HG03565 (cell line): ENCODE measurements around the gene RNF150.
A peak's percentile ranks its signal among the peaks of the same experiment; 100 is the strongest.
"Not testable (repeated sequence)": the region's sequence is repeated elsewhere in the genome, so short reads cannot be mapped to it uniquely, and the experiment has no call there.

Experiments used
- ATAC-seq: cut with Tn5 transposase; IDR thresholded peaks from one replicate; pipeline ENCODE4 v1.9.1; 2021; ENCODE audit warnings: mild to moderate bottlenecking, moderate library complexity; ENCODE audit not compliant: unreplicated experiment

RNF150 gene

DNA sequence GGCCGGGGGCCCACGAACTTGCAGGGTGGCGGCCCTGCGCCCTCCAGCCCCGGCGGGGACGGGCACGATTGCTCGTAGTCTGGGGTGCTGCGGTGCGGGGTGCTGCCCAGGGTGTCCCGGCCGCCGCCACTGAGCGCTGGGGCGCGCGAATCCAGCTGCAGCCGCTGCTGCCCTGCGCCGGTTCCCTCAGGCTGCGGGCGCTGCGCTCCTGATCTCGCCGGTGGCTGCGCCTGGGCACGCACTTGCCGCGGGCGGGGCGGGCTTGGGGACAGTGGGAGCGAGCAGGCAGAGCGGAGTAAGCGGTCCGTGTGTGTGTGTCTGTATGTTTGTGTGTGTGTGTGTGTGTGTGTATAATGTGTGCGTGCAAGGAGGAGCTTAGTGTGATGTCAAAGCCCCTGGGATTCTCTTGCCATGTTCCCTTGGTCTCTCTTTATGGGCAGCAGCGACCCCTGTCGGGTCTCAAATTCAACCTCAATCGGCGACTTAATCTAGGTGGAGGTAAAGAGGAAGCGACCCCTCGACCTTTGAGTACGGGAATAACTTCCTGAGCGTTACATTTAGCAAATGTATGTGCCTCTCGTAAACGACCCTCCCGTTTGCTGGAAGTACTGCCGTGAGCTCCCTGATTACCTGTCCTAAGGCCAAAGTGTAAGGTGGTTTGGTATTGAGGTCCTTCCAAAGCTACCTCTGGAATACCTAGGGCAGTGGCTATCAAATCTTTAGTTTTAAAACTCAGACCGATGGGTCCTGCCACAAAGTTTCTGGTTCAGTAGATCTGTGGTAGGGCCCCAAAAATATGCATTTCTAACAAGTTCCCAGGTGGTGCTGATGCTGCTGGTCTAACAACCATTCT, at the start of gene RNF150:
RNF150 (minus strand) TSS at position 324 of the 853 bp plus-strand sequence.
- peak; percentile 64 for ATAC-seq

DNA sequence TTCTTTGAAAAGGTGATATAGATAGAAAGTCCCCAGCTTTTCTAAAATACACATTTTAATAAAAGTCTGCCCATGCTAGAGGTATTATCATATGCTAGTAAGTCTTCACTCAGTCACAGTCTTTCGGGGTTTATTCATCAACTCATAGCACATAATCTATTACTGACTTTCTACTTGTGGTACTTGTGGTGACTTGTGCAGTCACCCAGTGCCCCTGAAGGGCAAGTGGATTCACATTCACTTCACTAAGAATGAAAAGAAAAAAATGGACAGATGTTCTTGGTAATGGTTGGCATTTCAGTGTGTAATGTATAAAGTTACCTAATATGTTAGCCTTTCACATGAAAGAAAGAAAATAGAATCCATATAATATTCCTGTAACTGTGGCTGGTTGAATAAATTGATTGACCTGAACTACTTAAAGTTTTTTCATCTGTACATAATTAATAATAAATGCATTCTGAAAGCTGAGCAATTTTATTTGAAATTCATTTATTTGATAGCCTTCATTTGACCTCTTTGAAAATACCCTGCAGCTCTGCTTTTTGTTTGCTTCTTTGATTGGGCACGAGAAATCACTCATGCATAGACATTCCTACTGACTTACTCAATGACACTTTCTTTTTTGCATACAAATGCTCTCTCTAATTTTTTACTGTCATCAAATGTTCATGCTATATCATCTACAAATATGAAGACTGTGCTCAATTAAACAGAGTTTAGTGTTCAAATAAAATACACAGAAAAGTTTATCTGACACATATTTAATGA, 47.9 kb upstream of the RNF150 start:
- ATAC-seq: no peak

DNA sequence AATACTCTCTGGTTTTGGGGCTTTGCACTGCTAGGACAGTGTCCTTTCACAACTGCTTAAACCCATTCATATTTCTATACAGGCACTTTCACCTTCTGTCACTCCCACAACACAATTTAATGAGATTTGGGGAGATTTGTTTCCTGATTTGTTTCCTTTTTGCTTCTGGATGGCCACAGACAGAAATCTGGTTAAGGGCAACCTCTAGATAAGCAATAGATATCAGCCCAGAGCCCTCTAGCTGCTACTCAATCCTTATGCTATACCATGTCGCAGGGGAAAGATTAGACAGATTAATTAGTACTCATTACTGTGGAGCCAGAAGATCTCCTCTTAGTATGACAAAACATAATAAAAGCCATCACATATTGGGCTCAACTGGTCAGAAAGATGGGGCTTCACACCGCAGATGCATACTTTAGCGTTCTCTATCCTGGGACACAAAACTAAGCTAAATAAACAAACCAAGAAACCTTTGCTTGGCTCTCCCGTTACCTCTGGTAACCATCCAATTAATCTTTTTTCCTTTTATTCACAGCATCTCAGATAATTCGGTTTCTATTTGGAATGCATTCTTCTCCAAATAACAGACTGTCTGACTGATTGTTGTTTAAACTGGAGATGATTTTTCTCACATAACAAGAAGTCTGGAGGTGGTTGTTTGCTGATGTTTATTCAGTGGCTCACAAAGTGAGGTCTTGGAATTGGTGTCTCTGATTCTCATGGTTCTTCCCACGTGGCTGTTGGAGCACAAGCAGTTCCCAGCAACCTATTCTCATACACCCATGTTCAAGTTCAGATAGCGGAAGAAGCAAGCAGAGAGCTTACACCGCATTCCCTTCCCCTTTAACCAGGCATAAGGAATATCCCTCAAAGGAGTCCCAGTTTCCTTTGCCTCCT, 46.5 kb upstream of the RNF150 start:
- no peak for ATAC-seq

DNA sequence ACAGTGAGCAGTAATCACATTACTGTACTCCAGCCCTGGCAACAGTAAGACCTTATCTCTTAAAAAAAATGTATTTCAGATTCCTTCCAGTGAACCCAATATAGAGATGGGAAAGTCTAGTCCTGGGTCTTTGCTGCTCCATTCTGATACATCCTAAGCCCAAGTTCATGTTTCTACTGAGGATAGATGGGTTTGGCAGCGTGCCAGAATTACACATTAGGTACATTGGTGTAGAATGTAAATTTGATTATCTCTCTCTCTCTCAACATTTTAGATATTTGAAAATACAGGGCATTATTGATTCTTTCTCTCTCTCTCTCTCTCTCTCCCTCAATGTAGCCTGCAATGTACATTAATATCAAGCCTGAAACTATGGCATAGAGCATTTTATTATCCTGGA, 43.9 kb upstream of the RNF150 start:
- no peak for ATAC-seq

DNA sequence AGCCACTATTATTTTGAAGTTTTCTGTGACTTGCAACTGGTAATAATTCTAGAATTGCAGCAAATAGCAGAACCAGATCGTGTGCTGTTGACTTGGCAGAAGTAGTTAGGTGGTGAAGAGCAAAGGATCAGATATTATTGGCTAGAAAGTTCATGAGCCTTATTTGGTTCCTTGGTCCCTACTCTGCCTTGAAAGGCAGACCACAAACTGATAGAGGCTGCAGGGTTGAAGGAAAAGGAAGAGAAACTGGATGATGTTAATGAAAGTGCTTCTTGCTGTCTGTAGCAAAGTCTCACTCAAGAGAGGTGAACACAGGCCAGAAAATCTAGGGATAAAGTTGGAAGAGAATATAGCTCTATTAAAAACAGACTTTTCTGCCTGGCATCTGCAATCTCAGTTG, 41.2 kb upstream of the RNF150 start:
- no peak for ATAC-seq

DNA sequence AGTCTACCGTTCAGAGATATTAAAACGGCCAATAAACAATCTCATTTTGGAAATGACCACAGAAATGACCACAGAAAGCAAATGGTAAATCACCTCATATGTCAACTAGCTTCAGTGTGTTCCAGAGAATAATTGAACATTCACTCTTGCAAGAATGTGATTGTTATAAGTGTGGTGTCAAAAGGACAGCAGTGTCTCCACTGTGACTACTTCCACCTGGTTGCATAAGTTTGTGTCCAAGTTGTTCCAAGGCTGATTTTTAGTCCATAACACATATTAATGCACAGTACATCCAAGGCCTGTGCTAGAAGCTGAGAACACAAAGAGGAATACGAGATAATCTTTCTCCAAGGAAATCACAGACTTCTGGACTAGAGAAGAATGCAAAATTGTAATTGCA, 37.4 kb upstream of the RNF150 start:
- no peak for ATAC-seq

DNA sequence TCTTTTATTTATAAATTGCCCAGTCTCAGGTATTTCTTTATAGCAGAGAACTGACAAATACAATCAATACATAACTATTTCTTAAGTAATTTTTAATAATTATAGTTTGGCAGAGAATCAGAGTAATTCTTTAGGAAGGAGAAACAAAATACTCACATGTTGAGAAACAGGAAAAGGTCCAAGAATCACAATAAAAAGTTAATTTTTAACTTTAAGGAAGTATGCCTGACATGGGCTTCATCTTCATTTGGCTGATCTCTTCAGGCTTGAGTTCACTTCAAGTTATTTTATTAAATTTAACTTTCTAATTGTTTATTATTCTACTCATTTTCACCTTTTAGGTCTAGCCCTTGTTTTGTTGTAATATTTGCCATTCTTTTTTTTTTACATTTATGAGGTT, 36.1 kb upstream of the RNF150 start:
- no peak for ATAC-seq

DNA sequence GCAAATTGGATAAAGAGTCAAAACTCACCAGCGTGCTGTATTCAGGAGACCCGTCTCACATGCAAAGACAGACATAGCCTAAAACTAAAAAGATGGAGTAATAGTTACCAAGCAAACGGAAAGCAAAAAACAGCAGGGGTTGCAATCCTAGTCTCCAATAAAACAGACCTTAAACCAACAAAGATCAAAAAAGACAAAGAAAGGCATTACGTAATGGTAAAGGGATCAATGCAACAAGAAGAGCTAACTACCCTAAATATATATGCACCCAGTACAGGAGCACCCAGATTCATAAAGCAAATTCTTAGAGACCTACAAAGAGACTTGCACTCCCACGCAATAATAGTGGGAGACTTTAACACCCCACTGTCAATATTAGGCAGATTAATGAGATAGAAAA, 31.7 kb upstream of the RNF150 start:
- ATAC-seq: not testable (repeated sequence)

DNA sequence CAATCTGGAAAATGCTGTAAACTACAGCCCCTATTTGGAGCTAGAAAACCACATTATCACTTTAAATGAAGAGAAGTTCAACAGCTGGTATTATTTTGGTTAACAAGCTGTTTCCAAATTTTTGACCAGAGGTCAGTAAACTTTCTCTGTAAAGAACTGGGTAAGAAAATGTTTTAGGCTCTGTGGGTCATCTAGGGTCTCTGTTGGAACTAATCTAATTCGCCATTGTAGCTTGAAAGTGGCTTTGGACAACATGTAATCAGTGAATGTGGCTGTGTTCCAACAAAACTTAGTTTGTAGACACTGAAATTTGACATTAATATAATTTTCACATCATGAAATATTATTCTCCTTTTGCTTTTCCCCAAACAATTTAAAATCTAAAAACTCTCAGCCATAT, 25.8 kb upstream of the RNF150 start:
- ATAC-seq: no peak

DNA sequence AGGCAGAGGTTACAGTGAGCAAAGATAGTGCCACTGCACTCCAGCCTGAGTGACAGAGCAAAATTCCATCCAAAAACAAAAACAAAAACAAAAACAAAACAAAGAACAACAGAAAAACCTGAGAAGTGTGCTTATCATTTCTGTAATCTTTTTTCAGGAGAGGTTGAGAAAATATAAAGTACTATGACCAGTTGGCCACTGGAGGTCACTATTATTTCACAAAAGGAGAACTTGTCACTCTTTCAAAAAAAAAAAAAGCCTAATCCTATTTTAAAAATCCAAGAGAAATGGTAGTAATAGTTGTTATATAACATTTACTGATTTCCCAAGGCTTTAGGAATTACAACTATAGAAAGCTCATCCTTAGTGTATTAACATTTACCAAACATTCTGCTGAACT, 24.9 kb upstream of the RNF150 start:
- ATAC-seq: no peak

DNA sequence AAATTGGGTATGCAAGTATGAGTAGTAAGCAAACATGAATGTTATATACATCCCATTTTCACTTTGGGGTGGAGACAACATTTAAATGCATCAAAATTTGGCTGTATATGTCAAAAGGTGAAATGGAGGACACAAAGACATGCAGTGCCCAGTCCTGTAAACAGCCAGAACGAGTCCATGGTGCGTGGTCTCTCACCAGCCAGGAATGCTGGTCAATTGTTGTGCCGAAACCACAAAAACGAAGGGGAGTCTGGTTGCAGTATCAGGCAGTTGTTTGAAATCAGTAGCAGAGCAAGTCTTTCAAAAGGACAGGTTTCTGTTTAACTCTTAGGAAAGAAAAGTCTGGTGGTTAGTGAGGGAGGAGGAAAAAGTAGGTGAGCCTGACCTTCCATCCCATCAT, 22.3 kb upstream of the RNF150 start:
- no peak for ATAC-seq

DNA sequence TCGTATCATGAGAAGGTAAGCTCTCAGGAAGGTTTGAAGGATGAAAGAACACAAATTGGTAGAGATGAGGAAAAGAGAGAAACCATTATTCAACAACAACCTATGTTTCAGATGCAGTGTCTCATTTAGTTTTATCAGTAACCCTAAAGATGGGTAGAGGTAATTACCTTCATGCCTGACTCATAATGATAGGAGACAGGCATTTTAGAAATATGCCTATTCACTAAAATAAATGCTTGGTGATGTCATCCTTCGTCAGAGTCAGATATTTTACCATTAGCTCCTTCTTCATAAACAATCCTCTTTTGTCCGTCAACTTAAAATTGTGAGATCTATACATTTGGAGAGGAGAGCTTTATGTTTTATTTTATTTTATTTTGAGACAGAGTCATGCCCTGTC, 21.5 kb upstream of the RNF150 start:
- no peak for ATAC-seq

DNA sequence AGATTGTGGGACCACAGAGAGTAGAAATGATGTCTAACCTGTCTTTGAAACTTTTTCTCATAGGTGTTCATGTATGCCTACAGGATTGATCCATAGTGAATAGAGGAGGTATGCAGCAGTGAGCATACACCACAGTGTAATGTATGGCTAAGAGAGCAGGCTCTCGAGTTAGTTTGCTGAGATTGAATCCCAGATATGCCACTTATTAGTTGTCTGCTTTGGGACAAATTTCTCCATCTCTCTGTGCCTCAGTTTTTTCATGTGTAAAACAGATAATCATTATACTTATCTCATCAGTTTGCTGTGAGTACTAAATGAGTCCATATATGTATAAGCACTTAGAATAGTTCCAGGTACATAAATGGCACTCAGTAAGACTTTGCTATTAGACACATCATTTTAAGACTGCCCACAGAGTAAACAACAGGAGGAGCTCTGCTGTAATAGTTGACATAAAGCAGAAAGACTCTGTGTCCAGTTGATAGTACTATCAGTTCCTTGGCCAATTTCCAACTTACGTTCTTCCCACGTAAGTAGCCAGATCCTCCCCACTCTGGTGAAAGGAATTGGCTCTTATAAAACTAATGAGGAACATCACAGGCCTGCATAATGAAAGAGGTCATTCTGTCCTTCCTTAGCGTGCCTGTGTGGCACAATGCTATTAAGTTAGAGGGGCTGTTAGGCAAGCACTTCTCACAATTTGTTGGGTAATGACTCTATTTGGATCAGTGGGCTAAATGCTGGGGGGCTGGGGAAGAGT, 20.7 kb upstream of the RNF150 start:
- ATAC-seq: no peak

DNA sequence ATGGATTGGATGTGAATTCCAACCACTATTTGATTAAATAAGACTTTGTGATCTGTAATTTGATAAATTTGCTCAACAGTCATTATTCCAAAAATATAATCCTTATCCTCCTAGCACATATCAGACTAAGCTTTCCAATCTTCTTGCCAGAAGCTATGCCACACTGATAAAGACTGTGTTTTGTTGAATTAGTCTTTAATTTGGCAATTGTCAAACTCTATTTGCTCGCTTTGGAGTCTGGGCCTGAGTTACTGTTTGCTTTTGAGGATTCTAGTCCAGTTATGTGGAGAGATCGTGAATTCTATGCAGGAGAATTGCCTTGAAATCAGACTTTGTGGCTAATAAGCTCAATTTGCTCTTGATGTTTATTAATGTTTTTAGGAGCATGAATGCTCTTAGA, 10.9 kb upstream of the RNF150 start:
- no peak for ATAC-seq

DNA sequence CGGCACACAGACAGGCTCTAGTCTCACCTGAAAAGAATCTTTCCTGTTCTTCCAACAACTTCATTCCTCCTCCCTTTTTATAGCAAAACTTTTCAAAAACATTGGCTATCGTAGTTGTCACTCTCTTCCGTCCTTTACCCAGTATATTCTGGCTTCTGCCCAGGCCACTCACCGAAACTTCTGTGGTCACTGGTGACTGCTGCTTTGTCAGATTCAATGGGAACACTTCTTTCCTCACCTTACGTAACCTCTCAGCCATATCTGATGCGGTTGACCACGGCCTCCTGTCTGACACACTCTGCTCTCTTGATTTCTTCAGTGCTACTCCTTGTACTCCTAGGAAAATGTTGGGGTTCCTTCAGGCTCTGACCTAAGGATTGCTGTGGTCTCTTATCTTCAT, 9.2 kb upstream of the RNF150 start:
- ATAC-seq: no peak

DNA sequence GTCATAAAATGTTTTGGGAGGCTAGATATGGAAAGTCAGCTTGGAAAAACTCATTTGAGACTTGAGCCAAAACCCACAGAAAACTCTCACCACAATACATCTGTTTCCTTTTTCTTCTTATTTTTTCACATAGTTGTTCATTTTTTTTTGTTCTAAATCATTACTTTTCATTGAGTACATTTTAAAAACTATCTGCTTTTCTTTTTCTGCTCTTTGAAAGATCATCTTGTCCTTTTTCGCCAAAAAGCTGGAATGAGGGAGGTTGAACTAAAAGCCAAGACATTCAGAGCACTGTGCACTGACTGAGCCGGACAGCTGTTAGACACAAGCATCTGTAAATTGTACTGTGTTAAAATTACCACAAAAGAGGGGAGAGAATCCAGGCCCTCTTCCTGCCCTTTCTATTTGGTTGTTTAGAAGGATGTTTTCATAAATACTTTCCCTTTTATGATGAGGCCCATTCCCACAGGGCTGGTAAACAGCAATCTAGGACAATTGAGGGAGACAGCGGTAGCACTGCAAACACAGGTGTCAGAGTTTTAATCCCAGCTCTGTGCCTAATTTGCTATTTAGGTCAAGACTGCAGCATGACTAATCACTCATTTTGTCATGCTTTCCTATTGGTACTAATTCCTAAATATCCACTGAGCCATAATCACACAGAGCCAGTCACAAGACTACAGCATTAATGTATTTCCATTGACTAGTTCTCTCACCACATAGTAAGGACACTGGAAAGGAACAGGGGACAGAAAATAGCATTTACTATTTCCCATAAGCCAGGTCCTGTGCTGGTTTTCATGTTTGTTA, 7.3 kb upstream of the RNF150 start:
- ATAC-seq: no peak

DNA sequence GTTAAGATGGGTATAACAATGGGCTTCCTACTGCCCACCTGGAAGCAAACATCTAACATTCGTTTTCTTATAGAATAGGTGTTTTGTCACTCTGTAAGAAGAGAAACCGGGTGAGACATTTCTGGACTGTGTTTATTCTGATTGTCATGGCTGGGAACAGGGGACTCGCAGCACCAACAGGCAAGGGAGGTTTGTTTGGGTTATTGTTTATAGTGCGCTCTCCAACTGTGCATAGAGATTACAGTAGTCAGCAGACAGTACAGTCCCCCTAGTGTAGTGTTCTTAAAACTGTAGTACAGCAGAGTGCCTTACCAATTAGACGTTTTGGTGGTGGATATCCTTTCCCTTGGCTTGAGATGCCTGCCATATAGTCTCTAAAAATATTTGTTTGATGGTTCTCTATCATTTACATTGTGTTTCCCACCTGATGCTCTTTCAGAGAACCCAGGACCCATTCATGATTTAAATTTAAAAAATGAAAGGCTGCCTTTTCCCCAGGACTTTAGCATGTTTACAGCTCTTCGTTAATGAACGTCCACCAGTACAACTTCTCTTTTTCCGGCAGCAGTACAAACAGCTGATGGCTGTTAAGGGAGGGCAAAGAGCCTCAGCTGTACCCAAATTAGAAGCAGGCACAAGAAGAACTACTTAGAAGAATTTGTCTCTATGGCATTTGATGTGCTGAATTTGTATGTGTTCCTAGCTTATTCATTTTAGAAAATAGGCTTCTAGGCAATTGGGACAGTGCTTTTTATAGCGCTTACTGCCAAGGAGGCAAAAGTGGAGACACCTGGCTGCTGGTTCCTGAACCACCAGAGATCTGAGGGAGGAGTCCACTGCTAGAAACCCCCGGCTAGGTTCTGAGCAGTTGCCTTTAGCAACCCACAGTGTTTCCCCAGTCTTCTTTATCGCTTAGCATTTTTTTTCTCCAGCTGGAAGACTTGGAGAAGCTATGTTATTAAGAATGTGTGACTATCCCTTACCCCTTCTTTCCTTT, 1.0 kb upstream of the RNF150 start:
- no peak for ATAC-seq

DNA sequence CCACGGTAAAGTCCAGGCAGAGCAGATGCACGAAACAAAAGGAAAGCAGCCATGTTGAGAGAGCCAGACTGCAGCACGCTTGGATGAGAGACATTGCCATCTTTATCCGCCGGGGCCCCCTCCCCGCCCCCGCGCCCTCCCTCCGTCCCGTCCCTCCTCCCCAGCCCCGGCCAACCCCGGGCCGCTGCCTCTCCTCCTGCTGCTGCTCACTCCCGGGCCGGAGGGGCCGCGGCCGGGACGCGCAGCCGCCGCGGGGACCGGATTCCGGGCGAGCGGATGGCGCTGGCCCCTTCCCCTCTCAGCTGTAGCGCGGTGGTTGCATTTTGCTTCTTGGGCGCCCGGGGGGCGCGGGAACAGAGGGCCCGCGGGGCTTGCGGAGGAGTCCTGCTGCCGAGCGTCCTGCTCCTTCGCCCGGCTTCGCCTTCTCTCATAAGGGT, 542 bp downstream of the RNF150 start:
- ATAC-seq: peak; percentile 7
